ENCODE data around the gene TRIM24. TPM values are rescaled to one million over a fixed set of nuclear protein-coding genes. Genes with fewer than 3 reads are reported as not detected.

TRIM24 gene
- total and polyA plus RNA-seq, 4 experiments from 2014 or later: 3.1 to 15.2 (median 12.4) TPM

DNA sequence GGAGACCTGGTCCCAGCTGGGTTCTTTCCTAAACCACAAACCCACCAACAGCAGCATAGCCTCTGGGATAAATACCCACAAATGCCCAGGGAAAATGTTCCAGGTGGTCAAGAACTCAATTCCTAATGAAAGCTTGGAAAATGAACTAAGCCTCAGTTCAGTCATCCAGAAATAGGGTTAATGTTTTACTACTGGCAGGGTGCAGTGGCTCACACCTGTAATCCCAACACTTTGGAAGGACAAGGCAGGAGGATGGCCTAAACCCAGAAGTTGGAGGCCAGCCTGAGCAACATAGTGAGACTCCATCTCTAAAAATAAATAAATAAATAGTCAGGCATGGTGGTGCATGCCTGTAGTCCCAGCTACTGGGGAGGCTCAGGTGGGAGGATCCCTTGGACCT is 158.9 kb downstream of the TRIM24 start:
- DNase-seq: no peak
- ChIA-PET POLR2A (ENCODE audit: partially characterized antibody) (no interaction called here), CTCF (ENCODE audit: partially characterized antibody) (no interaction called here)
- intact Hi-C loops (cut with micrococcal nuclease): no loop called here
- no peaks in the 10 kb centered on the region for H3K9me3 ChIP-seq (ENCODE audit: control insufficient read depth in 1 of 2, low read length in 2 of 2)
- no peaks in the 10 kb centered on the region for H3K36me3 ChIP-seq (ENCODE audit: insufficient read depth, low read length)
- peaks cover 0 to 1% (median 0%) of the 10 kb centered on the region in 4 donors for H3K4me1 Mint-ChIP-seq
- H3K9me3 Mint-ChIP-seq: peaks cover 0 to 1% (median 0%) of the 10 kb centered on the region in 8 donors
- H3K4me3 Mint-ChIP-seq: no peak overlapping the region
- H3K27me3 ChIP-seq (ENCODE audit: insufficient read depth, low read length): no peaks in the 10 kb centered on the region
- H3K36me3 Mint-ChIP-seq: no peaks in the 10 kb centered on the region
- H3K27ac ChIP-seq (ENCODE audit: low read depth, low read length): no peak overlapping the region
- H3K4me1 ChIP-seq (ENCODE audit: insufficient read depth, low read length): no peaks in the 10 kb centered on the region
- H3K4me3 ChIP-seq (ENCODE audit: low read length in 2 of 2): no peak overlapping the region
- no peaks in the 10 kb centered on the region for H3K27me3 Mint-ChIP-seq
- H3K27ac Mint-ChIP-seq: no peak overlapping the region

GRCh38 chr7:138622841-138623240 is 162.8 kb downstream of the TRIM24 start:
- Mint-ChIP-seq H3K4me3 (no peak overlapping the region), H3K36me3 (no peaks in the 10 kb centered on the region), H3K27ac (no peak overlapping the region), H3K4me1 (peaks cover 18 to 31% (median 28%) of the 10 kb centered on the region in 4 donors), H3K9me3 (peaks cover 0 to 1% (median 0%) of the 10 kb centered on the region in 8 donors), H3K27me3 (no peaks in the 10 kb centered on the region)
- intact Hi-C loops (cut with micrococcal nuclease): no loop called here
- no peak for DNase-seq
- Histone ChIP-seq H3K9me3 (ENCODE audit: control insufficient read depth in 1 of 2, low read length in 2 of 2) (no peaks in the 10 kb centered on the region), H3K36me3 (ENCODE audit: insufficient read depth, low read length) (no peaks in the 10 kb centered on the region), H3K27ac (ENCODE audit: low read depth, low read length) (no peak overlapping the region), H3K4me1 (ENCODE audit: insufficient read depth, low read length) (peaks cover 23% of the 10 kb centered on the region), H3K4me3 (ENCODE audit: low read length in 2 of 2) (no peak overlapping the region), H3K27me3 (ENCODE audit: insufficient read depth, low read length) (no peaks in the 10 kb centered on the region)
- POLR2A ChIA-PET (ENCODE audit: partially characterized antibody): no interaction called here
- CTCF ChIA-PET (ENCODE audit: partially characterized antibody): no interaction called here

GRCh38 chr7:138625084-138625848 is 165.2 kb downstream of the TRIM24 start:
- no peak overlapping the region for H3K27ac ChIP-seq (ENCODE audit: low read depth, low read length)
- peaks cover 0 to 3% of the 10 kb centered on the region in 2 donors for H3K27me3 Mint-ChIP-seq
- ChIA-PET CTCF (ENCODE audit: partially characterized antibody) (interaction anchor here (0.9 to 1.2 kb wide), 2 partner anchors 9 to 113 kb away, joined by 3 to 4 read pairs; no protein-coding TSS in a partner anchor), POLR2A (ENCODE audit: partially characterized antibody) (interaction anchor here (1.7 kb wide), 1 partner anchor 23 kb away, joined by 4 read pairs; no protein-coding TSS in a partner anchor)
- no peaks in the 10 kb centered on the region for H3K27me3 ChIP-seq (ENCODE audit: insufficient read depth, low read length)
- H3K36me3 ChIP-seq (ENCODE audit: insufficient read depth, low read length): no peaks in the 10 kb centered on the region
- no peak overlapping the region for H3K4me3 ChIP-seq (ENCODE audit: low read length in 2 of 2)
- H3K4me3 Mint-ChIP-seq: peak overlapping the region in 6 of 8 donors; percentile 26 to 83 (median 74)
- DNase-seq: peak in 4 of 5 donors; percentile 28 to 40 (median 36)
- intact Hi-C loops (cut with micrococcal nuclease): no loop called here
- no peaks in the 10 kb centered on the region for H3K36me3 Mint-ChIP-seq
- H3K27ac Mint-ChIP-seq: peak overlapping the region in 5 of 7 donors; percentile 3 to 81 (median 18)
- peaks cover 21 to 31% (median 28%) of the 10 kb centered on the region in 4 donors for H3K4me1 Mint-ChIP-seq
- H3K9me3 ChIP-seq (ENCODE audit: control insufficient read depth in 1 of 2, low read length in 2 of 2): no peaks in the 10 kb centered on the region
- H3K9me3 Mint-ChIP-seq: no peaks in the 10 kb centered on the region
- H3K4me1 ChIP-seq (ENCODE audit: insufficient read depth, low read length): peaks cover 23% of the 10 kb centered on the region

DNA sequence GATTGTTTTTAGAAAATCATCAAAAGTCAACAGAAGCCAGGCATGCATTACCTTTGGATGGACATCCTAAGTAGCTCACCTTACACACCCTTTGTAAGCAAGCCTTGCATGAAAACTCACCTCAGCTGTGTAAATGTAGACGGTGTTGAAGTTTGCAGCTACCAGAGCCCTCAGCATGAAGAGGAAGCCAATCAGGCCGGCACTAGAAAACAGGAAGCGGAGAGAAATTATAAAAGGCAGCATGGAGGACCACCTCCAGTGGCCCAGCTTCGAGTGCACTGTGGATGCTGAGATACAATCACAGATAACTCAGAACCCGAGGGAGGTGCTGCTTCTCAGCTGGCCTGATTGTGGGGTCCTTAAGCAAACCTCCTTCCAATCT is 165.8 kb downstream of the TRIM24 start:
- DNase-seq: peak in 3 of 5 donors; percentile 7 to 17 (median 8)
- POLR2A ChIA-PET (ENCODE audit: partially characterized antibody): interaction anchor here (1.7 kb wide), 1 partner anchor 24 kb away, joined by 4 read pairs; no protein-coding TSS in a partner anchor
- H3K4me3 Mint-ChIP-seq: peak overlapping the region in 5 of 8 donors; percentile 26 to 83 (median 75)
- H3K27me3 Mint-ChIP-seq: peaks cover 0 to 3% of the 10 kb centered on the region in 2 donors
- peak overlapping the region in 5 of 7 donors; percentile 18 to 86 (median 77) for H3K27ac Mint-ChIP-seq
- peaks cover 21 to 31% (median 27%) of the 10 kb centered on the region in 4 donors for H3K4me1 Mint-ChIP-seq
- Histone ChIP-seq H3K27ac (ENCODE audit: low read depth, low read length) (no peak overlapping the region), H3K4me3 (ENCODE audit: low read length in 2 of 2) (no peak overlapping the region), H3K27me3 (ENCODE audit: insufficient read depth, low read length) (no peaks in the 10 kb centered on the region), H3K9me3 (ENCODE audit: control insufficient read depth in 1 of 2, low read length in 2 of 2) (no peaks in the 10 kb centered on the region), H3K4me1 (ENCODE audit: insufficient read depth, low read length) (peaks cover 23% of the 10 kb centered on the region), H3K36me3 (ENCODE audit: insufficient read depth, low read length) (no peaks in the 10 kb centered on the region)
- CTCF ChIA-PET (ENCODE audit: partially characterized antibody): interaction anchor here (0.9 to 1.2 kb wide), 3 partner anchors 9 to 113 kb away, joined by 3 to 4 read pairs (median 4); no protein-coding TSS in a partner anchor
- intact Hi-C loops (cut with micrococcal nuclease): no loop called here
- no peaks in the 10 kb centered on the region for H3K36me3 Mint-ChIP-seq
- no peaks in the 10 kb centered on the region for H3K9me3 Mint-ChIP-seq

GRCh38 chr7:138626846-138627245 is 166.8 kb downstream of the TRIM24 start:
- Histone ChIP-seq H3K4me1 (ENCODE audit: insufficient read depth, low read length) (peaks cover 23% of the 10 kb centered on the region), H3K4me3 (ENCODE audit: low read length in 2 of 2) (no peak overlapping the region), H3K27me3 (ENCODE audit: insufficient read depth, low read length) (no peaks in the 10 kb centered on the region), H3K9me3 (ENCODE audit: control insufficient read depth in 1 of 2, low read length in 2 of 2) (no peaks in the 10 kb centered on the region), H3K36me3 (ENCODE audit: insufficient read depth, low read length) (no peaks in the 10 kb centered on the region), H3K27ac (ENCODE audit: low read depth, low read length) (no peak overlapping the region)
- Mint-ChIP-seq H3K4me1 (peaks cover 21 to 31% (median 27%) of the 10 kb centered on the region in 4 donors), H3K9me3 (no peaks in the 10 kb centered on the region), H3K4me3 (peak overlapping the region in 2 of 8 donors; percentile 5 to 17), H3K27me3 (peaks cover 2 to 5% of the 10 kb centered on the region in 2 donors), H3K27ac (peak overlapping the region in 3 of 7 donors; percentile 4 to 52 (median 29)), H3K36me3 (no peaks in the 10 kb centered on the region)
- CTCF ChIA-PET (ENCODE audit: partially characterized antibody): interaction anchor here (0.6 to 0.9 kb wide), 2 partner anchors 111 to 177 kb away, joined by 3 to 4 read pairs; no protein-coding TSS in a partner anchor
- intact Hi-C loops (cut with micrococcal nuclease): no loop called here
- DNase-seq: no peak
- POLR2A ChIA-PET (ENCODE audit: partially characterized antibody): no interaction called here

GRCh38 chr7:138627361-138627760 is 167.3 kb downstream of the TRIM24 start:
- H3K36me3 Mint-ChIP-seq: no peaks in the 10 kb centered on the region
- Histone ChIP-seq H3K36me3 (ENCODE audit: insufficient read depth, low read length) (no peaks in the 10 kb centered on the region), H3K9me3 (ENCODE audit: control insufficient read depth in 1 of 2, low read length in 2 of 2) (no peaks in the 10 kb centered on the region), H3K4me1 (ENCODE audit: insufficient read depth, low read length) (peaks cover 23% of the 10 kb centered on the region), H3K4me3 (ENCODE audit: low read length in 2 of 2) (no peak overlapping the region), H3K27ac (ENCODE audit: low read depth, low read length) (no peak overlapping the region), H3K27me3 (ENCODE audit: insufficient read depth, low read length) (no peaks in the 10 kb centered on the region)
- CTCF ChIA-PET (ENCODE audit: partially characterized antibody): no interaction called here
- intact Hi-C loops (cut with micrococcal nuclease): no loop called here
- no peak overlapping the region for H3K4me3 Mint-ChIP-seq
- POLR2A ChIA-PET (ENCODE audit: partially characterized antibody): no interaction called here
- peaks cover 21 to 31% (median 27%) of the 10 kb centered on the region in 4 donors for H3K4me1 Mint-ChIP-seq
- H3K9me3 Mint-ChIP-seq: no peaks in the 10 kb centered on the region
- peaks cover 3 to 6% of the 10 kb centered on the region in 2 donors for H3K27me3 Mint-ChIP-seq
- no peak for DNase-seq
- H3K27ac Mint-ChIP-seq: no peak overlapping the region

- Mint-ChIP-seq H3K36me3 (no peaks in the 10 kb centered on the region), H3K9me3 (no peaks in the 10 kb centered on the region), H3K27ac (no peak overlapping the region), H3K4me3 (no peak overlapping the region), H3K27me3 (peaks cover 6% of the 10 kb centered on the region in 2 donors), H3K4me1 (peaks cover 16 to 21% (median 18%) of the 10 kb centered on the region in 4 donors)
- DNase-seq: no peak
- H3K9me3 ChIP-seq (ENCODE audit: control insufficient read depth in 1 of 2, low read length in 2 of 2): no peaks in the 10 kb centered on the region
- no peak overlapping the region for H3K27ac ChIP-seq (ENCODE audit: low read depth, low read length)
- H3K4me1 ChIP-seq (ENCODE audit: insufficient read depth, low read length): peaks cover 14% of the 10 kb centered on the region
- intact Hi-C loops (cut with micrococcal nuclease): no loop called here
- no peaks in the 10 kb centered on the region for H3K27me3 ChIP-seq (ENCODE audit: insufficient read depth, low read length)
- CTCF ChIA-PET (ENCODE audit: partially characterized antibody): no interaction called here
- no peak overlapping the region for H3K4me3 ChIP-seq (ENCODE audit: low read length in 2 of 2)
- POLR2A ChIA-PET (ENCODE audit: partially characterized antibody): no interaction called here
- no peaks in the 10 kb centered on the region for H3K36me3 ChIP-seq (ENCODE audit: insufficient read depth, low read length)
Measured at GRCh38 chr7:138630059-138630610, 170.1 kb downstream of the TRIM24 start.
